HG02885 (cell line): Measurements from ENCODE around the gene MIA2.
"Not testable (repeated sequence)": the region's sequence is repeated elsewhere in the genome, so short reads cannot be mapped to it uniquely, and the experiment has no call there.

ENCODE experiments used
- ATAC-seq: cut with Tn5 transposase; IDR thresholded peaks from one replicate; pipeline ENCODE4 v1.9.1; 2021; ENCODE audit warnings: mild to moderate bottlenecking; ENCODE audit not compliant: unreplicated experiment, poor library complexity

Gene MIA2

DNA sequence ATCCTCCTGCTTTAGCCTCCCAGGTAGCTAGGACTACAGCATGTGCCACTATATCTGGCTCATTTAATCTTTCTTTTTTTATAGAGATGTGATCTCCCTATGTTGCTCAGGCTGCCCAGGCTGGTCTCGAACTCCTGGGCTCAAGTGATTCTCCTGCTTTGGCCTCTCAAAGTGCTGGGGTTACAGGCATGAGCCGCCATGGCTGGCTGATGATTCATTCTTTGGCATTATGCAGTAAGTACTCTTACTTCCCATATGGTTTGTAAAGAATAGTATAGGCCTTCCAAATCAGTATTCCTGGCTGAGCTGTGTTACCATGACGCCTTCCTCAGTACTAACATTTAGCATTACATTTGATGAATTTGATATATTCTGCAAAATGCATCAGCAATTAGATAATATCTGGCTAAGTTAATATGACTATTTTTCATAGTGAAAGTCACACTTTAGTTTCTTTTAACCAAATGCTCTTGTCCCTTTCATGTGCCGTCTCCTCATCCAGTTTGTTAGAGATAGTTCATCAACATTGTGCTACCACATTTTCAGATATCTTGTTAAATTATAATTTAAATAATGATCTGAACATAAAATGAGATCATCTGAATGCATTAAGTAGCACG lies 3.2 kb upstream of the MIA2 start:
- ATAC-seq: no peak

DNA sequence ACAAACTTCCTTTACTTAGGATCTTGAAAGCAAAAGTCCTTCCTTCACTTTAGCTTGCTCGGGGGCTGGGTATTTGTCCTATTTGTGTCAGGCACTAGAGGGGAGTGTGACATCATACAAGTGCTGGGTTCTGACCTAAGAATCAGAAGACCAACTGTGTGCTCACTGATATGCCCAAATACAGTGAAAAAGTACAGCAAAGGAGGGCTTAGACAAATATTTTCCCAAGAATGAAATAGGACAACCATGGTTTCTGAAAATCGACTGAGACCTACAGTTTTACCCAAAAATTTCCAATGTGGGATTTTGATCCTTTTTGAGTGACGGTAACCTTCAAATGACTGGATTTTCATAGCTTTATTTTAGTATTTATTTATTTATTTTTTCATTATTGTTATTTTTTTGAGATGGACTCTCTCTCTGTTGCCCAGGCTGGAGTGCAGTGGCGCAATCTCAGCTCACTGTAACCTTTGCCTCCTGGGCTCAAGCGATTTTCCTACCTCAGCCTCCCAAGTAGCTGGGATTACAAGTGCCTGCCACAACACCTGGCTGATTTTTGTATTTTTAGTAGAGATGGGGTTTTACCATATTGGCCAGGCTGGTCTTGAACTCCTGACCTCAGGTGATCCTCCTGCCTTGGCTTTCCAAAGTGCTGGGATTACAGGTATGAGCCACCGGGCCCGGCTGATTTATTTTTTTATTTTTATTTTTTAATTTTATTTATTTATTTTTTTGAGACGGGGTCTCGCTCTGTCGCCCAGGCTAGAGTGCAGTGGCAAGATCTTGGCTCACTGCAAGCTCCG lies 1.8 kb upstream of the MIA2 start:
- ATAC-seq: peak; percentile 71

DNA sequence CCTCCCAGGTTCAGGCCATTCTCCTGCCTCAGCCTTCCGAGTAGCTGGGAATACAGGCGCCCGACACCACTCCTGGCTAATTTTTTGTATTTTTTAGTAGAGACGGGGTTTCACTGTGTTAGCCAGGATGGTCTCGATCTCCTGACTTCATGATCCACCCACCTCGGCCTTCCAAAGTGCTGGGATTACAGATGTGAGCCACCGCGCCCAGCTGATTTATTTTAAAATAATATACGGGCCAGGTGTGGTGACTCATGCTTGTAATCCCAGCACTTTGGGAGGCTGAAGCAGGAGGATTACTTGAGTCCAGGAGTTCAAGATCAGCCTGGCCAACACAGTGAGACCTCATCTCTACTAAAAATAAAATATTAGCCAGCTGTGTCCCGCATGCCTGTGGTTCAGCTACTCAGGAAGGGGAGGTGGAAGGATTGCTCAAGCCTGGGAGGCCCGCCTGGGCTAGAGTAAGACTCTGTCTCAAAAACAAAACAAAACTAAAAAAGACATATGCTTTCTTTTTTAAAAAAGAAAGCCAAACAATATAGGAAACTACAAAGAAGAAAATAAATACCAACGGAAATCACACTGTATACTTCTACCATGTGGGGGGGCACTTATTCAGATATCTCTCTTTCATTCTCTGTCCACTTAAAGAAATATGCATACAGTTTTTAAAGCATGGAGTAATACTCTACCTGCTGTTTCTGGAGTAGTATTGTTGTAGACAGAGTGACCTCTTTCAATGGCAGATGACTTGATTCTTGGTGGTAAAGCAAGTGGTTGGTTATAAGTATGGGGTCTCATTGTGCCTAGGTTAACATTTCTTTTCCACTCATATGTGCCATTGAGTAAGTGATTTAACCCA lies 930 bp upstream of the MIA2 start:
- ATAC-seq: no peak

DNA sequence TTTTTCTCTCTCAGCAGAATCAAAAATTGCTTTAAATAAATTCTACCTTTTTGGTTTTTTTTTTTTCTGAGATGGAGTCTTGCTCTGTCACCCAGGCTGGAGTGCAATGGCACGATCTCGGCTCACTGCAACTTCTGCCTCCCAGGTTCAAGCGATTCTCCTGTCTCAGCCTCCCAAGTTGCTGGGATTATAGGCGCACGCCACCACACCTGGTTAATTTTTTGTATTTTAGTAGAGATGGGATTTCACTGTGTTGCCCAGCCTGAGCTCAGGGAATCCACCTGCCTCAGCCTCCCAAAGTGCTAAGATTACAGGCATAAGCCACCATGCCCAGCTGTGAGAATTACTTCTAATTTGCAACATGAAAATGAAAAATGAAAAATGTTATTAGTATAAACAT lies 1.3 kb downstream of the MIA2 start:
- ATAC-seq: not testable (repeated sequence)

DNA sequence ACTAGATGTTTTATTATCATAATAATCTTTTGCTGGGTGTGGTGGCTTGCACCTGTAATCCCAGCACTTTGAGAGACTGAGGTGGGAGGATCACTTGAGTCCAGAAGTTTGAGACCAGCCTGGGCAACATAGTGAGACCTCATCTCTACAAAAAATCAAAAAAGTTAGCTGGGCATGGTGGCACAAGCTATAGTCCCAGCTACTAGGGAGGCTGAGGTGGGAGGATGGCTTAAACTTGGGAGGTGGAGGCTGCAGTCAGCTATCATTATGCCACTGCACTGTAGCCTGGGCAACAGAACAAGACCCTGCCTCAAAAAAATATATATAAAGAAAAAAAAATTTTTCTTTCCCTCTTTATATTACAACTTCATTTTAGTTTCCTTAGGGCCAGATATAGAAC lies 1.8 kb downstream of the MIA2 start:
- not testable (repeated sequence) for ATAC-seq

DNA sequence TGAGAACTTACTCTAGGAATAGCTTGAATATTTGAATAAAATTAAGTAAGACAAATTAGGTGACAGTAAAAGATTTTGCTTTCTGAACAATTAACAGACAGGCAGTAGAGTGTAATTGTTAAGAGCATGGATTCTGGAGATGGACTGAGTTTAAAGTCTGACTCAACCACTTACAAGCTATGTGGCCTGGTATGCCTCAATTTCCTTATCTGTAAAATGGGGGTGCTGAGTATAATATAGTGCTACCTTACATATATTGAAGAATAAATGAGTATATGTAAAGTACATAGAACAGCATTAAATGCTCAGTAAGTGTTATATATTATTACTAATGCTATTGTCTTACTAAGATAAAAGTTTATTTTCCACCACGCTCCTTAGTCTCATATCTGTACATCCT lies 7.1 kb downstream of the MIA2 start:
- no peak for ATAC-seq

DNA sequence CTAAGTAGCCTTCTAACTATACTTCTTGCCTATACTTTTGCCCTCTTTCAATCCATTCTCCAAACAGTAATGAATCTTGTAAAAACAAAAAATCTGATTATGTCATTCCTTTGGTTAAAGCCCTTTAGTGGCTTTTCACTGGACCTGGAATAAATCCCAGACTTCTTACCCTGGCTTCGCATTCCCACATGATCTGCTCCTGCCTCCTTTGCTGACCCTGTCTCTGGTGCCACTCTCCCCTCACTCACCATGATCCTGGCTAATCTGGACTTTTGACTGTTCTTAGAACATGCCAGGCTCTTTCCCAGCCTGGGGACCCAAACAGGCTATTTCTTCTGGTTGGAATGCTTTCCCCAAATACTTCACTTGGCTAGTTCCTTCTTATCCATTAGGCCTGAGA lies 7.9 kb downstream of the MIA2 start:
- no peak for ATAC-seq

DNA sequence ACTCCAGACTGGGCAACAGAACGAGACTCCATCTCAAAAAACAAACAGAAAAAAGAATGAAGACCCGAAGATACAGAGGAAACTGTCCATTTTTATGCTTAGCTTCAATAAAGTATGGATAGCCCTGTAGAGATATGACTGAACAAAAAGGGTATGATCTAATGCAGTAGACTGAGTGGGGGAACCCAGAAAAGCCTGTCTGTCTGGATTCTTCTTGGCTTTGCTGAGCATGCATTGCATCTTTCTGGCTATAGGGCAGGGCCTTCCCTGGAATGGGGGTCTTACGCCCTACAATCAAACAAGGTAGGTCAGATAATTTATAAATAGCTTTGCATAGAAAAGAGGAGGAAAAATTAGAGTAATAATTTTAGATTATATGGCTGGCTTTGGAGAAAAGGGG lies 10.1 kb downstream of the MIA2 start:
- no peak for ATAC-seq

DNA sequence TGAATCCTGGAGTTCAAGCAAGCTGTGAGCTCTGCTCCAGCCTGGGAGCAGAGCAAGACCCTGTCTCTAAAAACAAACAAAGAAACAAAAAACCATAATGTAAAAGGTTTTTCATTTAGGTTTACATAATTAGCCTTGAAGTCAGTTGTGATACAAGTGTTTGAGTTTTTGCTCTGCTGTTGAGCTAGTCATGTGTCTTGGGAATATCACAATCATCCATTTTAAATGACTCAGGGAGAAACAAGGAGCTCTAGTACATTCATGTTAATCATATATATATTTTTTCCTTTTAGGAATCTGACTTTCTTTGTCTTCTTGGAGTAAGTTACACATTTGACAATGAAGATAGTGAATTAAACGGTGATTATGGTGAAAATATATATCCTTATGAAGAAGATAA lies 12.9 kb downstream of the MIA2 start:
- ATAC-seq: no peak

DNA sequence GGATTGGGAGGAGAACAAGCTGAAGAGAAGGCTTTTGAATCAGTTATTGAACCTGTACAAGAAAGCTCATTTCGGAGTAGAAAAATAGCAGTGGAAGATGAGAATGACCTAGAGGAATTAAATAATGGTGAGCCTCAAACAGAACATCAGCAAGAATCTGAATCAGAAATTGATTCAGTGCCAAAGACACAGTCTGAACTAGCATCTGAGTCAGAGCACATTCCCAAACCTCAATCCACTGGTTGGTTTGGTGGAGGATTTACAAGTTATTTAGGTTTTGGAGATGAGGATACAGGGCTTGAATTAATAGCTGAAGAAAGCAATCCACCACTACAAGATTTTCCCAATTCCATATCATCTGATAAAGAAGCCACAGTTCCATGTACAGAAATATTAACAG lies 13.5 kb downstream of the MIA2 start:
- no peak for ATAC-seq

DNA sequence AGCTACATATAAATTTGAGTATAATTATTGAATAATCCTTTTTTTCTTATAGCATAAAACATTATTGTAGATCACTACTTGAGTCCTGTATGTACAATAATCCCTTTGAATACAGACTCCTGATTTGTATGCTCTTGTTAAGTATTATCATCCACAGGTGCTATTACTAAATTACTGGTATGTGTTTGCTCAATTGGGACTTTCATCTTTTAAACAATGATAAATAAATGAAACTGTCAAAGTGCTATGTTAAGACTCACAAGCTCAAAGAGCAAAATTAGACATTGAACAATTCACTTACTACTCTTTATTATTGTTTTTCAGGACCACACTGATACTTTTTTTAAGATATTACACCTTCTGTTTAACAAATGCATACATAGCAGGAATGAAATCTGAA lies 17.8 kb downstream of the MIA2 start:
- ATAC-seq: no peak

DNA sequence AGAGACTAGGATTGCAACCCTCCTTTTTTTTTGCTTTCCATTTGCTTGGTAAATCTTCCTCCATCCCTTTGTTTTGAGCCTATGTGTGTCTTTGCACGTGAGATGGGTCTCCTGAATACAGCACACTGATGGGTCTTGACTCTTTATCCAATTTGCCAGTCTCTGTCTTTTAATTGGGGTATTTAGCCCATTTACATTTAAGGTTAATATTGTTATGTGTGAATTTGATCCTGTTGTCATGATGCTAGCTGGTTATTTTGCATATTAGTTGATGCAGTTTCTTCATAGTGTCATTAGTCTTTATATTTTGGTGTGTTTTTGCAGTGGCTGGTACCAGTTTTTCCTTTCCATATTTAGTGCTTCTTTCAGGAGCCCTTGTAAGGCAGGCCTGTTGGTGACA lies 23.7 kb downstream of the MIA2 start:
- ATAC-seq: not testable (repeated sequence)

DNA sequence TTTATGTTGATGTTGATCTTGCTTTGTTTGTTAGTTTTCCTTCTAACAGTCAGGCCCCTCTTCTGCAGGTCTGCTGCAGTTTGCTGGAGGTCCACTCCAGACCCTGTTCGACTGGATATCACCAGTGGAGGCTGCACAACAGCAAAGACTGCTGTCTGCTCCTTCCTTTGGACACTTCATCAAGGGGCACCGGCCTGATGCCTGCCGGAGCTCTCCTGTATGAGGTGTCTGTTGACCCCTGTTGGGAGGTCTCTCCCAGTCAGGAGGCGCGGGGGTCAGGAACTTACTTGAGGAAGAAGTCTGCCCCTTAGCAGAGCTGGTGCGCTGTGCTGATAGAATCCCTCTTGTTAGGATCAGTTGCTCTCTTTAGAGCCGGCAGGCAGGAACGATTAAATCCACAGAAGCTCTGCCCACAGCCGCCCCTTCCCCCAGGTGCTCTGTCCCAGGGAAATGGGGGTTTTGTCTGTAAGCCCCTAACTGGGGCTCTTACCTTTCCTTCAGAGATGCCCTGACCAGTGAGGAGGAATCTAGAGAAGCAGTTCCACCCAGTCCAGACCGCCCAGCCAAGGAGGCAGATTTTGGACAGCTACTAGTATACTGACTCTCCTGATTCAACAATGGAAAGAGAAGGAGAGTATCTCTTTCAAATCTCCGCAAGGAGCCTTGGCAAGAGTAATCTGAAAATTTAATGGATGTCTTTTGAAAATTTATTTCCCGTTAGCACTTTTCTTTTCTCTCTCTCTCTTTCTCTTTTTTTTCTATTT lies 25.2 kb downstream of the MIA2 start:
- no peak for ATAC-seq

DNA sequence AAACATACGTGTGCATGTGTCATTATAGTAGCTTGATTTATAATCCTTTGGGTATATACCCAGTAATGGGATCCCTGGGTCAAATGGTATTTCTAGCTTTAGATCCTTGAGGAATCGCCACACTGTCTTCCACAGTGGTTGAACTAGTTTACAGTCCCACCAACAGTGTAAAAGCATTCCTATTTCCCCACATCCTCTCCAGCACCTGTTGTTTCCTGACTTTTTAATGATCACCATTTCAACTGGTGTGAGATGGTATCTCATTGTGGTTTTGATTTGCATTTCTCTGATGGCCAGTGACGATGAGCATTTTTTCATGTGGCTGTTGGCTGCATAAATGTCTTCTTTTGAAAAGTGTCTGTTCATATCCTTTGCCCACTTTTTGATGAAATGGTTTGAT lies 26.4 kb downstream of the MIA2 start:
- ATAC-seq: not testable (repeated sequence)

DNA sequence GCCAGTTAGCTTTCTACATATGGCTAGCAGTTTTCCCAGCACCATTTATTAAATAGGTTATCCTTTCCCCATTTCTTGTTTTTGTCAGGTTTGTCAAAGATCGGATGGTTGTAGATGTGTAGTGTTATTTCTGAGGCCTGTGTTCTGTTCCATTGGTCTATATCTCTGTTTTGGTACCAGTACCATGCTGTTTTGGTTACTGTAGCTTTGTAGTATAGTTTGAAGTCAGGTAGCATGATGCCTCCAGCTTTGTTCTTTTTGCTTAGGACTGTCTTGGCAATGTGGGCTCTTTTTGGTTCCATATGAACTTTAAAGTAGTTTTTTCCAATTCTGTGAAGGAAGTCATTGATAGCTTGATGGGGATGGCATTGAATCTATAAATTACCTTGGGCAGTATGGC lies 28.5 kb downstream of the MIA2 start:
- ATAC-seq: not testable (repeated sequence)

DNA sequence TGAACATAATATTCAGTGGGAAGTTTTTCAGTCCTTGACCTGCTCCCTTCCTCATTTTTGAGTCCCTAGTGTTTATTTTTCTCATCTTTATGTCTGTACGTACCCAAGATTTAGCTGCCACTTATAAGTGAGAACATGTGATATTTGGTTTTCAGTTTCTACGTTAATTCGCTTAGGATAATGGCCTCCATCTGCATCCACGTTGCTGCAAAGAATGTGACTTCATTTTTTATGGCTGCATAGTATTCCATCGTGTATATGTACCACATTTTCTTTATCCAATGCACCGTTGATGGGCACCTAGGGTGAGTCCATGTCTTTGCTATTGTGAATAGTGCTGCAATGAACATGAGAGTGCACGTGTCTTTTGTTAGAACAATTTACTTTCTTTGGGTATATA lies 30.3 kb downstream of the MIA2 start:
- ATAC-seq: no peak

DNA sequence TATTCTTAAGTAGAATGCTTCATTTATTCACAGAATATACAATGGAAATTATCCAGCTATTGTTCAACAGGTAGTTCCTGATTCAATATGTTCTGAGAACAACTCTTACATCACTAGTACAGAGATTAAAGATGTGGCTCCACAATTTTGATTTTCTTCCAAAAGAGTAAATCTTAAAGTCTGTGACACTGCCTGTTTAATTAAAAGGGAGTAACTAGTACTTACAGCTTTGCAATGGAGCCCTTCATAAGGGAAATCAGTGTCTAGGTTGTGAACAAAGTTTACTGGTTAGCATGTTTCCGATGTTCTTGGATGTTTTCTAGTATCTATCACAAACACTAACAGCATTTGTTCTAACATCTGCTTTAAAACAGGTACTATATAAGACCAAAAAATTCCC lies 30.8 kb downstream of the MIA2 start:
- no peak for ATAC-seq

DNA sequence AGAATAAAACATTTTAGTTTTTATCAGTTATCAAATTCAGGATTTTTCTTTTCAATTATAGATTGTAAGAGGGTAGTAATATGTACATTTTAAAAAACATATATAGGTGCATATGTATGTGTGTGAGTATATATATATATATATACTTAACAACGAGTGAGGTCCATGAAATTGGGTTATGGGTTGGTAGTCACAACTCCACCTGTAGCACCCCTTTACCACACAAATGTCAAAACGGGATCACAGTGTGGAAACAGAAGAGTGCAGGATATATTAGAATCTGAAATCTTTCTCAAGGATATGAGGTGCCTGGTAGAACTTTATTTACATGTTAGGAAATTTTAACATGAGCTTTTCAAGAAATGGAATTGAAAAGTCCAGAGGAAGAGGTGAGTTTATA lies 31.3 kb downstream of the MIA2 start:
- no peak for ATAC-seq

DNA sequence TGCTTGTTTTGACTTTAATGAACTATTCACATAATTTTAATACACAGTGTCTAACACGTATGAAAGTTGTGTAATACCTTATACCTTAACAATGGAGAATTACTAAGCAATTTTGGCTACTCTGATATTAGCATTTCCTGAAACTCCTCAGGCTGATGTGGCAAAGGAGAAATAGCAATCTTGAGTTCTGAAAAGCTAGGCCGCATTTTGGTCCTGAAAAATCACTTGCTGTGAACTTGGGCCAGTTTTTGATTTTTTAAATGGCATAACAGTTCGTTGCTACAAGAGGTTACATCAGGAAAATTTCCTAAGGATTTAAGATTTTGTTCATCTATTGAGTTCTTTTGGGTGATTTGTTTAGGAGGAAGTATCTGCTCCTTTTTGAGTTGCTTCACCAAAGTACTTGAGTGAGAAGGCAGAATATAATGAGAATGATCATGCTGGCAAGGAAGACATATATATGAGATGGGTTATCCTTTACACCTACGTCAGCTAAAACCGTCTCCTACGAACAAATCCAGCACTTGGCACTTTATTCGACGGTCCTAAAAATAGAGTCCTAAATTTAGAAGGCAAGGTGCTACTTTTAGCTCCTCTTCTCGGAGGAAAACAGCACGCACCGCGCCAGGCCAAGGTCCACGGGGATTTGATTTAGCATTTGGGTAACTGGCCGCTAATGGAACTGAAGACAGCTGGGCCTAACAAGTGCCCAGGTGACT lies 32.2 kb downstream of the MIA2 start:
- no peak for ATAC-seq

DNA sequence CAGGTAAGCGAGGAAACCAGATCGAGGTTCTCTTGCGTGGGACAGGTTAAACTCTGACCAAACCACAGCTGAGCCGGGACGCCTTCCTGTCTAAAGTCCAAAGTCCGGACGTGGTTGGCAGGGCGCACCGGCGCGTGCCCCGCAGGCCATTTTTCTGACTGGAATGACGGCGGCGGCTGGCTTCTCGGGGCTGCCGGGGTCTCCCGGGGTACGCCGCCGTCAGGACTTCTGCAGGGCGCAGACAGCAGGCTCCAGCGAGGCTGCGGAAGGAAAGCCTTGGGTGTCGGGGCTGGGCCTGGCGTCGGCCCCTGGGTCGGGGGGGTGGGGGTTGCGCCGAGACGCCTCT lies 32.8 kb downstream of the MIA2 start:
- peak; percentile 37 for ATAC-seq
